Activated naive CD8-positive, alpha-beta T cell treated with anti-CD3 and anti-CD28 coated beads, Interleukin-2, amount 50 U/mL, for 16 hours (primary cell): ENCODE results near the gene PCDHGA12.
"Not testable (repeated sequence)": the region's sequence is repeated elsewhere in the genome, so short reads cannot be mapped to it uniquely, and the experiment has no call there.

Experiments used
- DNase-seq: peaks from one replicate; pipeline ENCODE4 v3.0.0-alpha.2; 2020; ENCODE audit warnings: low read depth, low spot score

The PCDHGA12 gene

GRCh38 chr5:141430332-141431113, at the start of gene PCDHGA12:
PCDHGA12 (plus strand) TSS chr5:141430507; CDS start chr5:141430760, 253 bp downstream.
- DNase-seq = no peak

GRCh38 chr5:141382469-141383294, 47.6 kb upstream of the PCDHGA12 start, which contains the start of gene PCDHGA7:
PCDHGA7 (plus strand) TSS chr5:141382742; CDS start chr5:141382900, 158 bp downstream.
- DNase-seq = no peak

- DNase-seq = no peak
Observed at GRCh38 chr5:141383345-141383744, 47.0 kb upstream of the PCDHGA12 start.

- no peak for DNase-seq
Observed at GRCh38 chr5:141384471-141385267, 45.6 kb upstream of the PCDHGA12 start.

- not testable (repeated sequence) for DNase-seq
Observed at GRCh38 chr5:141387557-141388311, 42.6 kb upstream of the PCDHGA12 start, which contains the start of gene PCDHGB4. PCDHGB4 (plus strand) TSS chr5:141387698; CDS start chr5:141387885, 187 bp downstream.

GRCh38 chr5:141388661-141389060, 41.6 kb upstream of the PCDHGA12 start:
- no peak for DNase-seq

GRCh38 chr5:141389153-141390042, 40.9 kb upstream of the PCDHGA12 start:
- no peak for DNase-seq

- DNase-seq = no peak
Observed at GRCh38 chr5:141392429-141393198, 37.7 kb upstream of the PCDHGA12 start, which contains the start of gene PCDHGA8. PCDHGA8 (plus strand) TSS chr5:141392633; CDS start chr5:141392814, 181 bp downstream.

GRCh38 chr5:141393267-141393666, 37.0 kb upstream of the PCDHGA12 start:
- DNase-seq = no peak

GRCh38 chr5:141394401-141395187, 35.7 kb upstream of the PCDHGA12 start:
- not testable (repeated sequence) for DNase-seq

- not testable (repeated sequence) for DNase-seq
Observed at GRCh38 chr5:141397756-141398551, 32.4 kb upstream of the PCDHGA12 start, which contains the start of gene PCDHGB5. PCDHGB5 (plus strand) TSS chr5:141397947; CDS start chr5:141398128, 181 bp downstream.

- DNase-seq = no peak
Observed at GRCh38 chr5:141398608-141399007, 31.7 kb upstream of the PCDHGA12 start.

GRCh38 chr5:141399555-141400258, 30.6 kb upstream of the PCDHGA12 start:
- DNase-seq = no peak

- DNase-seq = no peak
Observed at GRCh38 chr5:141402553-141403243, 27.6 kb upstream of the PCDHGA12 start, which contains the start of gene PCDHGA9. PCDHGA9 (plus strand) TSS chr5:141402778; CDS start chr5:141402953, 175 bp downstream.

- no peak for DNase-seq
Observed at GRCh38 chr5:141403387-141403786, 26.9 kb upstream of the PCDHGA12 start.
